CD4-positive, alpha-beta T cell (primary cell): ENCODE data around the gene ARHGAP33. TPM values are rescaled to one million over a fixed set of nuclear protein-coding genes. Genes with fewer than 3 reads are reported as not detected.

Experiments
- ATAC-seq: fragments of 200-7000 bp; cut with Tn5 transposase; one replicate; pipeline ENCODE4 v1.10.0; 2022; ENCODE audit warnings: mild to moderate bottlenecking; ENCODE audit not compliant: poor library complexity
- CTCF ChIA-PET: fragments of 350-600 bp; sonication (Branson Sonifier 250); formaldehyde crosslinking; loops from one replicate; lab custom pipeline; 2021; ENCODE audit warnings: antibody characterized with exemption, inconsistent platforms; lab: Charles Lee
- POLR2A ChIA-PET: fragments of 350-600 bp; sonication (Branson Sonifier 250); formaldehyde crosslinking; loops from one replicate; lab custom pipeline; 2021; ENCODE audit warnings: antibody characterized with exemption, inconsistent platforms; lab: Charles Lee
- DNase-seq, 14 experiments: peaks; one replicate each; pipeline ENCODE4 v3.0.0-alpha.2; 2013 to 2020; ENCODE audit warnings: mixed read lengths in 2 of 14
- H3K27ac ChIP-seq, 2 donors: one replicate each; pipeline versions ENCODE4 v1.5.1 to v1.7.0; 2013; ENCODE audit warnings: low read length in 2 of 2, low read depth in 1 of 2, mild to moderate bottlenecking in 1 of 2
- H3K27me3 ChIP-seq, 2 experiments: 1 replicate in 1 of 2; 2 replicates in 1 of 2; pipeline versions ENCODE4 v1.6.1 to v1.7.0; 2013; ENCODE audit warnings: low read length in 2 of 2, control low read depth in 1 of 2, mild to moderate bottlenecking in 1 of 2, moderate library complexity in 1 of 2; ENCODE audit not compliant: insufficient read depth in 2 of 2, control insufficient read depth in 1 of 2
- H3K36me3 ChIP-seq: one replicate; pipeline ENCODE4 v1.6.1; 2013; ENCODE audit warnings: low read length, control low read depth; ENCODE audit not compliant: insufficient read depth
- H3K4me1 ChIP-seq: one replicate; pipeline ENCODE4 v1.6.1; 2013; ENCODE audit warnings: low read length, control low read depth; ENCODE audit not compliant: insufficient read depth
- H3K4me3 ChIP-seq: one replicate; pipeline ENCODE4 v1.5.1; 2013; ENCODE audit warnings: mild to moderate bottlenecking, low read length, moderate library complexity
- H3K9me3 ChIP-seq, 2 experiments: 1 replicate in 1 of 2; 2 replicates in 1 of 2; pipeline versions ENCODE4 v1.6.1 to v1.7.0; 2013; ENCODE audit warnings: low read length in 2 of 2, mild to moderate bottlenecking in 2 of 2, control low read depth in 1 of 2, moderate library complexity in 1 of 2; ENCODE audit not compliant: control insufficient read depth in 1 of 2, insufficient read depth in 1 of 2
- H3K27ac Mint-ChIP-seq: one replicate; pipeline ENCODE4 v1.8.0; 2020; ENCODE audit warnings: mixed read lengths
- H3K27me3 Mint-ChIP-seq: one replicate; pipeline ENCODE4 v1.8.0; 2021; ENCODE audit warnings: mixed read lengths
- H3K36me3 Mint-ChIP-seq: one replicate; pipeline ENCODE4 v1.8.0; 2021; ENCODE audit warnings: low read depth, mixed read lengths
- H3K4me1 Mint-ChIP-seq: one replicate; pipeline ENCODE4 v1.8.0; 2021; ENCODE audit warnings: low read depth, mixed read lengths
- H3K4me3 Mint-ChIP-seq: one replicate; pipeline ENCODE4 v1.8.0; 2020; ENCODE audit warnings: mild to moderate bottlenecking, mixed read lengths
- H3K9me3 Mint-ChIP-seq: one replicate; pipeline ENCODE4 v1.8.0; 2020; ENCODE audit warnings: mixed read lengths
- CTCF ChIP-seq: fragments of 200-600 bp; IDR thresholded peaks from one replicate; pipeline ENCODE4 v1.8.0; 2022; ENCODE audit warnings: antibody characterized with exemption, mild to moderate bottlenecking
- intact Hi-C, 2 experiments: fragments of 100-400 bp; cut with DNase I in 1 of 2; cut with micrococcal nuclease in 1 of 2; formaldehyde crosslinking; loops; one replicate each; pipeline versions ENCODE4 v1.15.1 to v1.9.0; 2023 to 2025; cut with DNase I, micrococcal nuclease
- total RNA-seq, 174 experiments: library from RNA in 2 of 174; stranded (reverse) in 2 of 174; gene quantifications; one replicate each; pipeline ENCODE4 v1.2.3 and lab custom pipeline; 2021 to 2026

Gene ARHGAP33
- total RNA-seq, 2 experiments from 2014 or later, result 16.4 to 19.5 TPM

GRCh38 chr19:35790981-35791813, 15.8 kb downstream of the ARHGAP33 start:
- Histone ChIP-seq H3K4me3 (no peak overlapping the region), H3K36me3 (no peaks in the 10 kb centered on the region), H3K9me3 (no peaks in the 10 kb centered on the region), H3K27me3 (peaks cover 0 to under 1% of the 10 kb centered on the region in 2 experiments), H3K4me1 (no peaks in the 10 kb centered on the region), H3K27ac (no peak overlapping the region)
- peak in 1 of 14 experiments; percentile 6 for DNase-seq
- no peak overlapping the region for H3K27ac Mint-ChIP-seq
- POLR2A ChIA-PET, result no interaction called here
- H3K36me3 Mint-ChIP-seq, result no peaks in the 10 kb centered on the region
- no peaks in the 10 kb centered on the region for H3K9me3 Mint-ChIP-seq
- peaks cover 11% of the 10 kb centered on the region for H3K27me3 Mint-ChIP-seq
- TF ChIP-seq CTCF, result no peak
- H3K4me1 Mint-ChIP-seq, result no peaks in the 10 kb centered on the region
- no peak for ATAC-seq
- intact Hi-C loops, result no loop called here
- no peak overlapping the region for H3K4me3 Mint-ChIP-seq
- CTCF ChIA-PET, result no interaction called here

DNA sequence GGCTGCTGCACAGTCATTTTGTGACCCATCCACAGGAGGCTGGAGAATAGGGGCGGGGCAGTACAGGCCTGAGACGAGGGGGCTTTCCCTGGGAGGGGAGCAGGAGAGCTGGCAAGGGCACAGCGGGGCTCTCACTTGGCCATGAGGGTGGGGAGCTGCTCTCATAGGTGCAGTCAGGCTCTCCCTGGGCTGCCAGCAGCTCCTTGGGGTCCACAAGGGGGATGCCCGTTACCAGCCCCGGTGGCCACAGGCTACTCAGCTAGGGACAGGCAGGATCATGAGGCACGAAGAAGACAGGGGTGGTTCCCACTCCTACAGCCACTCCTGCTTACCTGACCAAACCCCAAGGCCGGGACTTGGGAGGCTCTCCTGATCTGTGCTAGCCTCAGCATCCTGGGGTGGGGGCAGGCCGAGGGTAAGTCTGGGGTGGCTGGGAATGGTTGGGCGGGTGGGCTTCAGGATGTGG, 16.5 kb downstream of the ARHGAP33 start:
- DNase-seq (no peak), ATAC-seq (no peak)
- no peak for TF ChIP-seq CTCF
- intact Hi-C loops, result no loop called here
- Mint-ChIP-seq H3K36me3 (no peaks in the 10 kb centered on the region), H3K27me3 (peaks cover 17% of the 10 kb centered on the region), H3K9me3 (no peaks in the 10 kb centered on the region), H3K4me1 (no peaks in the 10 kb centered on the region), H3K4me3 (no peak overlapping the region), H3K27ac (no peak overlapping the region)
- Histone ChIP-seq H3K27me3 (peaks cover 4 to 7% of the 10 kb centered on the region in 2 experiments), H3K4me1 (no peaks in the 10 kb centered on the region), H3K9me3 (peaks cover 0 to 4% of the 10 kb centered on the region in 2 experiments), H3K27ac (no peak overlapping the region), H3K4me3 (no peak overlapping the region), H3K36me3 (no peaks in the 10 kb centered on the region)
- ChIA-PET POLR2A (no interaction called here), CTCF (no interaction called here)

- Histone ChIP-seq H3K36me3 (no peaks in the 10 kb centered on the region), H3K4me1 (peaks cover 3% of the 10 kb centered on the region), H3K4me3 (no peak overlapping the region), H3K27ac (no peak overlapping the region), H3K27me3 (peaks cover 9 to 12% of the 10 kb centered on the region in 2 experiments), H3K9me3 (peaks cover 0 to 8% of the 10 kb centered on the region in 2 experiments)
- no peaks in the 10 kb centered on the region for H3K4me1 Mint-ChIP-seq
- H3K27ac Mint-ChIP-seq, result no peak overlapping the region
- DNase-seq (no peak), ATAC-seq (no peak)
- no peak for TF ChIP-seq CTCF
- no peaks in the 10 kb centered on the region for H3K9me3 Mint-ChIP-seq
- ChIA-PET POLR2A (no interaction called here), CTCF (no interaction called here)
- intact Hi-C loops, result no loop called here
- H3K36me3 Mint-ChIP-seq, result no peaks in the 10 kb centered on the region
- no peak overlapping the region for H3K4me3 Mint-ChIP-seq
- H3K27me3 Mint-ChIP-seq, result peaks cover 22% of the 10 kb centered on the region
Measured at GRCh38 chr19:35792312-35792711, 16.9 kb downstream of the ARHGAP33 start.
